Activated naive CD4-positive, alpha-beta T cell treated with anti-CD3 and anti-CD28 coated beads for 36 hours (primary cell): ENCODE data around the gene FRMD5. TPM values are rescaled to one million over a fixed set of nuclear protein-coding genes. Genes with fewer than 3 reads are reported as not detected.
A peak's percentile ranks its signal among the peaks of the same experiment; 100 is the strongest.
"Not testable (repeated sequence)": the region's sequence is repeated elsewhere in the genome, so short reads cannot be mapped to it uniquely, and the experiment has no call there.

Source experiments
- CTCF ChIA-PET: fragments of 350-600 bp; sonication (Branson Sonifier 250); formaldehyde crosslinking; loops from one replicate; lab custom pipeline; 2021; ENCODE audit warnings: antibody characterized with exemption; lab: Charles Lee
- DNase-seq: peaks from one replicate; pipeline ENCODE4 v3.0.0-alpha.2; 2020
- H3K27ac Mint-ChIP-seq: one replicate; pipeline ENCODE4 v1.8.0; 2021; ENCODE audit warnings: mild to moderate bottlenecking, mixed read lengths
- H3K27me3 Mint-ChIP-seq: one replicate; pipeline ENCODE4 v1.8.0; 2021; ENCODE audit warnings: low read depth, mixed read lengths
- H3K36me3 Mint-ChIP-seq: one replicate; pipeline ENCODE4 v1.8.0; 2021; ENCODE audit warnings: low read depth, mixed read lengths
- H3K4me1 Mint-ChIP-seq: one replicate; pipeline ENCODE4 v1.8.0; 2021; ENCODE audit warnings: low read depth, mixed read lengths
- H3K4me3 Mint-ChIP-seq: one replicate; pipeline ENCODE4 v1.8.0; 2021; ENCODE audit warnings: mild to moderate bottlenecking, moderate library complexity, mixed read lengths
- H3K9me3 Mint-ChIP-seq: one replicate; pipeline ENCODE4 v1.8.0; 2021; ENCODE audit warnings: mixed read lengths
- intact Hi-C: fragments of 100-400 bp; cut with micrococcal nuclease; formaldehyde crosslinking; loops from one replicate; pipeline ENCODE4 v1.15.1; 2023
- total RNA-seq, 2 experiments: library from RNA; stranded (reverse); gene quantifications; one replicate each; pipeline ENCODE4 v1.2.3, GENCODE V29; 2021

FRMD5 gene
- total RNA-seq, result under 1 TPM; 0.37 to 0.50 TPM

- Mint-ChIP-seq H3K4me3 (peak within 1 kb of the TSS; percentile 84), H3K27ac (no peak within 1 kb of the TSS), H3K36me3 (no peaks in the 10 kb centered on the region), H3K27me3 (peaks cover 28% of the 10 kb centered on the region), H3K4me1 (peaks cover 18% of the 10 kb centered on the region), H3K9me3 (no peaks in the 10 kb centered on the region)
- DNase-seq, result peak; percentile 94
- CTCF ChIA-PET, result interaction anchor here (0.5 to 0.6 kb wide), 3 partner anchors 144 to 1673 kb away, joined by 3 to 4 read pairs (median 3); no protein-coding TSS in a partner anchor
- intact Hi-C loops, result loop anchor here (1.0 to 10.0 kb wide), 6 partner anchors 24 to 700 kb away; partner anchors contain the start of genes CTDSPL2, EIF3J, GOLM2 and MFAP1
Measured at GRCh38 chr15:44195151-44195740, at the start of gene FRMD5. Gene FRMD5 (minus strand): TSS chr15:44195271.

- H3K4me3 Mint-ChIP-seq, result no peak overlapping the region
- no peak for DNase-seq
- H3K4me1 Mint-ChIP-seq, result no peaks in the 10 kb centered on the region
- intact Hi-C loops, result no loop called here
- CTCF ChIA-PET, result interaction anchor here (0.6 to 0.7 kb wide), 2 partner anchors 141 to 257 kb away, joined by 3 to 5 read pairs; no protein-coding TSS in a partner anchor
- H3K9me3 Mint-ChIP-seq, result no peaks in the 10 kb centered on the region
- no peak overlapping the region for H3K27ac Mint-ChIP-seq
- H3K27me3 Mint-ChIP-seq, result no peaks in the 10 kb centered on the region
- no peaks in the 10 kb centered on the region for H3K36me3 Mint-ChIP-seq
Measured at GRCh38 chr15:44243829-44244228, 48.8 kb upstream of the FRMD5 start.

- CTCF ChIA-PET, result interaction anchor here (0.6 to 0.7 kb wide), 2 partner anchors 142 to 258 kb away, joined by 3 to 5 read pairs; no protein-coding TSS in a partner anchor
- DNase-seq, result no peak
- H3K27ac Mint-ChIP-seq, result no peak overlapping the region
- intact Hi-C loops, result no loop called here
- H3K27me3 Mint-ChIP-seq, result no peaks in the 10 kb centered on the region
- H3K4me3 Mint-ChIP-seq, result no peak overlapping the region
- H3K4me1 Mint-ChIP-seq, result no peaks in the 10 kb centered on the region
- no peaks in the 10 kb centered on the region for H3K9me3 Mint-ChIP-seq
- H3K36me3 Mint-ChIP-seq, result no peaks in the 10 kb centered on the region
Measured at GRCh38 chr15:44243141-44243540, 48.1 kb upstream of the FRMD5 start.

- intact Hi-C loops, result no loop called here
- DNase-seq, result no peak
- Mint-ChIP-seq H3K4me3 (no peak overlapping the region), H3K27me3 (peaks cover 3% of the 10 kb centered on the region), H3K4me1 (no peaks in the 10 kb centered on the region), H3K27ac (no peak overlapping the region), H3K36me3 (no peaks in the 10 kb centered on the region), H3K9me3 (no peaks in the 10 kb centered on the region)
- CTCF ChIA-PET, result interaction anchor here (0.5 to 0.7 kb wide), 3 partner anchors 31 to 166 kb away, joined by 3 to 5 read pairs (median 3); no protein-coding TSS in a partner anchor
Measured at GRCh38 chr15:44231842-44232241, 36.8 kb upstream of the FRMD5 start.

- H3K9me3 Mint-ChIP-seq, H3K27ac Mint-ChIP-seq, intact Hi-C loops, H3K4me1 Mint-ChIP-seq, DNase-seq, H3K36me3 Mint-ChIP-seq, H3K4me3 Mint-ChIP-seq, CTCF ChIA-PET, H3K27me3 Mint-ChIP-seq: not testable (repeated sequence)
Measured at GRCh38 chr15:44229301-44229700, 34.2 kb upstream of the FRMD5 start.

GRCh38 chr15:44227584-44227983 is 32.5 kb upstream of the FRMD5 start:
- Mint-ChIP-seq H3K4me1 (no peaks in the 10 kb centered on the region), H3K27ac (no peak overlapping the region), H3K36me3 (no peaks in the 10 kb centered on the region), H3K9me3 (no peaks in the 10 kb centered on the region), H3K4me3 (no peak overlapping the region), H3K27me3 (peaks cover 5% of the 10 kb centered on the region)
- CTCF ChIA-PET, result no interaction called here
- intact Hi-C loops, result no loop called here
- no peak for DNase-seq

- H3K9me3 Mint-ChIP-seq, H3K36me3 Mint-ChIP-seq, DNase-seq, intact Hi-C loops, H3K27ac Mint-ChIP-seq, CTCF ChIA-PET, H3K4me1 Mint-ChIP-seq, H3K27me3 Mint-ChIP-seq, H3K4me3 Mint-ChIP-seq: not testable (repeated sequence)
Measured at GRCh38 chr15:44227001-44227400, 31.9 kb upstream of the FRMD5 start.

- Mint-ChIP-seq H3K27me3 (peaks cover 13% of the 10 kb centered on the region), H3K4me1 (peaks cover 2% of the 10 kb centered on the region), H3K27ac (no peak overlapping the region), H3K4me3 (no peak overlapping the region), H3K9me3 (no peaks in the 10 kb centered on the region), H3K36me3 (no peaks in the 10 kb centered on the region)
- CTCF ChIA-PET, result interaction anchor here (0.6 kb wide), 1 partner anchor 122 kb away, joined by 3 read pairs; no protein-coding TSS in a partner anchor
- no peak for DNase-seq
- intact Hi-C loops, result no loop called here
Measured at GRCh38 chr15:44222478-44222877, 27.4 kb upstream of the FRMD5 start.

- Mint-ChIP-seq H3K27me3 (peaks cover 14% of the 10 kb centered on the region), H3K36me3 (no peaks in the 10 kb centered on the region), H3K4me1 (peaks cover 2% of the 10 kb centered on the region), H3K4me3 (no peak overlapping the region), H3K27ac (no peak overlapping the region), H3K9me3 (no peaks in the 10 kb centered on the region)
- CTCF ChIA-PET, result interaction anchor here (0.6 to 1.8 kb wide), 10 partner anchors 11 to 359 kb away, joined by 3 to 8 read pairs (median 4); no protein-coding TSS in a partner anchor
- DNase-seq, result no peak
- intact Hi-C loops, result loop anchor here (1.0 to 10.0 kb wide), 4 partner anchors 24 to 316 kb away; partner anchors contain the start of gene FRMD5
Measured at GRCh38 chr15:44219073-44219472, 24.0 kb upstream of the FRMD5 start.

- H3K4me1 Mint-ChIP-seq, result peaks cover 2% of the 10 kb centered on the region
- H3K27ac Mint-ChIP-seq, result no peak overlapping the region
- no peaks in the 10 kb centered on the region for H3K36me3 Mint-ChIP-seq
- intact Hi-C loops, result loop anchor here (10.0 kb wide), 1 partner anchor 152 kb away; no protein-coding TSS in a partner anchor
- DNase-seq, result no peak
- H3K9me3 Mint-ChIP-seq, result no peaks in the 10 kb centered on the region
- H3K27me3 Mint-ChIP-seq, result peaks cover 15% of the 10 kb centered on the region
- no peak overlapping the region for H3K4me3 Mint-ChIP-seq
- CTCF ChIA-PET, result interaction anchor here (0.7 kb wide), 1 partner anchor 9 kb away, joined by 3 read pairs; no protein-coding TSS in a partner anchor
Measured at GRCh38 chr15:44216958-44217357, 21.9 kb upstream of the FRMD5 start.

- no peak for DNase-seq
- H3K36me3 Mint-ChIP-seq, result no peaks in the 10 kb centered on the region
- intact Hi-C loops, result loop anchor here (10.0 kb wide), 1 partner anchor 151 kb away; no protein-coding TSS in a partner anchor
- peaks cover 15% of the 10 kb centered on the region for H3K27me3 Mint-ChIP-seq
- no peaks in the 10 kb centered on the region for H3K9me3 Mint-ChIP-seq
- H3K4me3 Mint-ChIP-seq, result no peak overlapping the region
- peaks cover 2% of the 10 kb centered on the region for H3K4me1 Mint-ChIP-seq
- no peak overlapping the region for H3K27ac Mint-ChIP-seq
- CTCF ChIA-PET, result interaction anchor here (0.6 kb wide), 1 partner anchor 211 kb away, joined by 7 read pairs; no protein-coding TSS in a partner anchor
Measured at GRCh38 chr15:44215594-44215993, 20.5 kb upstream of the FRMD5 start.

GRCh38 chr15:44208956-44209355 is 13.9 kb upstream of the FRMD5 start:
- H3K36me3 Mint-ChIP-seq, result no peaks in the 10 kb centered on the region
- no peaks in the 10 kb centered on the region for H3K9me3 Mint-ChIP-seq
- peaks cover 2% of the 10 kb centered on the region for H3K27me3 Mint-ChIP-seq
- intact Hi-C loops, result no loop called here
- no peaks in the 10 kb centered on the region for H3K4me1 Mint-ChIP-seq
- CTCF ChIA-PET, result no interaction called here
- no peak for DNase-seq
- no peak overlapping the region for H3K27ac Mint-ChIP-seq
- H3K4me3 Mint-ChIP-seq, result no peak overlapping the region
